PC-9 (cell line): ENCODE results near the gene MIGA1. TPM values are rescaled to one million over a fixed set of nuclear protein-coding genes. Genes with fewer than 3 reads are reported as not detected.

Experiments used
- BruUV-seq: library from RNA; stranded (reverse); fragments of 400-500 nt; replicated peaks from 2 replicates; lab custom pipeline; 2021; lab: Mats Ljungman, UMichigan
- CTCF ChIA-PET: fragments of 300-600 bp; sonication (Branson Sonifier 250); formaldehyde crosslinking; loops from one replicate; lab custom pipeline; 2022; ENCODE audit warnings: antibody characterized with exemption; lab: Charles Lee
- POLR2A ChIA-PET: fragments of 300-600 bp; sonication (Branson Sonifier 250); formaldehyde crosslinking; loops from one replicate; lab custom pipeline; 2022; ENCODE audit warnings: antibody characterized with exemption; ENCODE audit not compliant: unreplicated experiment; lab: Charles Lee
- DNase-seq, 2 experiments: peaks; one replicate each; pipeline versions ENCODE4 v3.0.0 to v3.0.0-alpha.2; 2015 to 2022; ENCODE audit warnings: mixed read lengths in 1 of 2
- H2AFZ ChIP-seq: fragments of 200-600 bp; sonication (generic); 2 replicates; pipeline ENCODE4 v1.8.1; 2017; ENCODE audit warnings: antibody characterized with exemption
- H3F3A ChIP-seq: fragments of 200-600 bp; sonication (generic); 2 replicates; pipeline ENCODE4 v1.8.1; 2017; ENCODE audit warnings: antibody characterized with exemption, mild to moderate bottlenecking, low read depth; ENCODE audit not compliant: insufficient read depth
- H3K27ac ChIP-seq: fragments of 200-600 bp; sonication (generic); 2 replicates; pipeline ENCODE4 v1.6.1; 2016; ENCODE audit warnings: mixed run types
- H3K27me3 ChIP-seq: fragments of 200-600 bp; sonication (generic); 2 replicates; pipeline ENCODE4 v1.6.1; 2016; ENCODE audit warnings: low read depth, mixed run types; ENCODE audit not compliant: insufficient read depth
- H3K36me3 ChIP-seq: fragments of 200-600 bp; sonication (generic); 2 replicates; pipeline ENCODE4 v1.6.1; 2016; ENCODE audit warnings: low read depth, mixed run types
- H3K4me1 ChIP-seq: fragments of 200-600 bp; sonication (generic); replicated peaks from 2 replicates; pipeline ENCODE4 v1.6.1; 2016; ENCODE audit warnings: mixed run types; ENCODE audit not compliant: insufficient read depth
- H3K4me2 ChIP-seq: fragments of 200-600 bp; sonication (generic); 2 replicates; pipeline ENCODE4 v1.6.1; 2017; ENCODE audit warnings: mixed run types
- H3K4me3 ChIP-seq: fragments of 200-600 bp; sonication (generic); 2 replicates; pipeline ENCODE4 v1.6.1; 2016; ENCODE audit warnings: mixed run types
- H3K79me2 ChIP-seq: fragments of 200-600 bp; sonication (generic); 2 replicates; pipeline ENCODE4 v1.6.1; 2017; ENCODE audit warnings: low read depth, mixed run types
- H3K9me2 ChIP-seq: fragments of 200-600 bp; sonication (generic); 2 replicates; pipeline ENCODE4 v1.8.1; 2017; ENCODE audit warnings: mild to moderate bottlenecking; ENCODE audit not compliant: insufficient read depth
- H3K9me3 ChIP-seq: fragments of 200-600 bp; sonication (generic); 2 replicates; pipeline ENCODE4 v1.8.1; 2016; ENCODE audit warnings: low read depth; ENCODE audit not compliant: insufficient read depth
- H4K20me1 ChIP-seq: fragments of 200-600 bp; sonication (generic); 2 replicates; pipeline ENCODE4 v1.8.1; 2017; ENCODE audit not compliant: insufficient read depth
- CTCF ChIP-seq: fragments of 200-600 bp; sonication (generic); conservative IDR thresholded peaks from 2 replicates; pipeline ENCODE4 v1.6.1; 2017; ENCODE audit warnings: mixed run types, antibody characterized with exemption, mild to moderate bottlenecking, moderate library complexity
- EZH2 ChIP-seq: fragments of 200-600 bp; sonication (generic); IDR thresholded peaks from 2 replicates; pipeline ENCODE4 v1.8.0; 2017; ENCODE audit warnings: antibody characterized with exemption, low read depth
- intact Hi-C: fragments of 100-400 bp; cut with micrococcal nuclease; formaldehyde crosslinking; loops from one replicate; pipeline ENCODE4 v1.10.0; 2022; ENCODE audit not compliant: unreplicated experiment
- total RNA-seq: library from RNA; stranded (reverse); gene quantifications from 2 replicates; pipeline ENCODE4 v1.2.3, GENCODE V29; 2021

The MIGA1 gene
- total RNA-seq, 1 experiment from 2014 or later, result 11.5 TPM

GRCh38 chr1:77828098-77828497 is 48.6 kb downstream of the MIGA1 start:
- DNase-seq, result no peak
- Histone ChIP-seq H2AFZ (no peak overlapping the region), H3K36me3 (0 out of 2 replicates have a peak, but pooled peaks cover 2% of the 10 kb centered on the region), H3K9me3 (no peaks in the 10 kb centered on the region), H3K27ac (no peak overlapping the region), H3K4me3 (no peak overlapping the region), H3K4me2 (no peak overlapping the region), H3F3A (peaks cover 13% of the 10 kb centered on the region), H3K4me1 (peaks cover 17% of the 10 kb centered on the region), H3K79me2 (no peaks in the 10 kb centered on the region), H4K20me1 (no peaks in the 10 kb centered on the region), H3K27me3 (no peaks in the 10 kb centered on the region), H3K9me2 (no peaks in the 10 kb centered on the region)
- TF ChIP-seq EZH2, result no peak
- CTCF ChIA-PET, result no interaction called here
- POLR2A ChIA-PET, result no interaction called here
- intact Hi-C loops, result loop anchor here (5.0 kb wide), 1 partner anchor 284 kb away; no protein-coding TSS in a partner anchor
- BruUV-seq, result no TSS peak

GRCh38 chr1:77829851-77830250 is 50.4 kb downstream of the MIGA1 start:
- ChIA-PET CTCF (no interaction called here), POLR2A (no interaction called here)
- intact Hi-C loops, result loop anchor here (5.0 kb wide), 1 partner anchor 282 kb away; no protein-coding TSS in a partner anchor

GRCh38 chr1:77830946-77831345 is 51.5 kb downstream of the MIGA1 start:
- Histone ChIP-seq H3K27me3 (no peaks in the 10 kb centered on the region), H3K4me1 (no peaks in the 10 kb centered on the region), H3K4me2 (no peak overlapping the region), H3K36me3 (no peaks in the 10 kb centered on the region), H3K9me2 (no peaks in the 10 kb centered on the region), H3K4me3 (no peak overlapping the region), H3F3A (no peaks in the 10 kb centered on the region), H3K27ac (no peak overlapping the region), H2AFZ (no peak overlapping the region), H3K9me3 (no peaks in the 10 kb centered on the region), H3K79me2 (no peaks in the 10 kb centered on the region), H4K20me1 (no peaks in the 10 kb centered on the region)
- no TSS peak for BruUV-seq
- ChIA-PET POLR2A (no interaction called here), CTCF (no interaction called here)
- intact Hi-C loops, result no loop called here
- no peak for DNase-seq
- no peak for TF ChIP-seq CTCF

More at GRCh38 chr1:77829851-77830250, 50.4 kb downstream of the MIGA1 start:
- no peak overlapping the region for H3K27ac ChIP-seq
- DNase-seq, result no peak
- H4K20me1 ChIP-seq, result no peaks in the 10 kb centered on the region
- no peaks in the 10 kb centered on the region for H3K9me3 ChIP-seq
- BruUV-seq, result no TSS peak
- no peak for TF ChIP-seq EZH2
- no peak for TF ChIP-seq CTCF
- H3K27me3 ChIP-seq, result no peaks in the 10 kb centered on the region
- no peaks in the 10 kb centered on the region for H3K79me2 ChIP-seq
- H3F3A ChIP-seq, result peaks cover 6% of the 10 kb centered on the region; the same call in 1 of the 2 replicates
- H3K4me2 ChIP-seq, result no peak overlapping the region
- H3K36me3 ChIP-seq, result no peaks in the 10 kb centered on the region
- H3K4me1 ChIP-seq, result 0 out of 2 replicates have a peak, but pooled peaks cover 4% of the 10 kb centered on the region
- no peaks in the 10 kb centered on the region for H3K9me2 ChIP-seq
- H3K4me3 ChIP-seq, result no peak overlapping the region
- H2AFZ ChIP-seq, result no peak overlapping the region

- H3K4me1 ChIP-seq, result no peaks in the 10 kb centered on the region
- H3K4me3 ChIP-seq, result no peak overlapping the region
- no peaks in the 10 kb centered on the region for H3K79me2 ChIP-seq
- intact Hi-C loops, result no loop called here
- ChIA-PET POLR2A (no interaction called here), CTCF (no interaction called here)
- no peak for DNase-seq
- no peaks in the 10 kb centered on the region for H3F3A ChIP-seq
- TF ChIP-seq EZH2, result no peak
- no peak for TF ChIP-seq CTCF
- no peaks in the 10 kb centered on the region for H3K36me3 ChIP-seq
- no peaks in the 10 kb centered on the region for H3K9me2 ChIP-seq
- no peak overlapping the region for H3K27ac ChIP-seq
- no peak overlapping the region for H2AFZ ChIP-seq
- H3K9me3 ChIP-seq, result no peaks in the 10 kb centered on the region
- H3K27me3 ChIP-seq, result no peaks in the 10 kb centered on the region
- H3K4me2 ChIP-seq, result no peak overlapping the region
- no TSS peak for BruUV-seq
- H4K20me1 ChIP-seq, result no peaks in the 10 kb centered on the region
Observed at GRCh38 chr1:77831566-77831965, 52.1 kb downstream of the MIGA1 start.
